Measurements from ENCODE around the gene RINT1.
"Not testable (repeated sequence)": the region's sequence is repeated elsewhere in the genome, so short reads cannot be mapped to it uniquely, and the experiment has no call there.

RINT1 gene

GRCh38 chr7:105594034-105594433 is 62.0 kb downstream of the RINT1 start:
- no peak for TF ChIP-seq CTCF (conservative IDR thresholded peaks at IDR 0.05; ENCODE audit: low read depth)
- ChIA-PET CTCF (no interaction called here), POLR2A (ENCODE audit: low non-redundant PET) (no interaction called here)
- DNase-seq (ENCODE audit: low spot score) = no peak
- H3K27ac ChIP-seq = no peak overlapping the region

GRCh38 chr7:105596866-105597265 is 64.9 kb downstream of the RINT1 start:
- DNase-seq (ENCODE audit: low spot score) = no peak
- CTCF ChIA-PET = no interaction called here
- H3K27ac ChIP-seq = no peak overlapping the region
- POLR2A ChIA-PET (ENCODE audit: low non-redundant PET) = no interaction called here
- TF ChIP-seq CTCF (conservative IDR thresholded peaks at IDR 0.05; ENCODE audit: low read depth) = no peak

GRCh38 chr7:105599080-105599479 is 67.1 kb downstream of the RINT1 start:
- DNase-seq (ENCODE audit: low spot score); POLR2A ChIA-PET (ENCODE audit: low non-redundant PET); H3K27ac ChIP-seq: not testable (repeated sequence)
- CTCF ChIA-PET = interaction anchor here (0.7 to 1.7 kb wide), 2 partner anchors 10 to 1333 kb away, joined by 3 to 5 read pairs; no protein-coding TSS in a partner anchor

- CTCF ChIA-PET = interaction anchor here (0.7 kb wide), 1 partner anchor 1332 kb away, joined by 3 read pairs; no protein-coding TSS in a partner anchor
- no peak for DNase-seq (ENCODE audit: low spot score)
- TF ChIP-seq CTCF (conservative IDR thresholded peaks at IDR 0.05; ENCODE audit: low read depth) = no peak
- POLR2A ChIA-PET (ENCODE audit: low non-redundant PET) = no interaction called here
- H3K27ac ChIP-seq = no peak overlapping the region
These were observed 67.5 kb downstream of the RINT1 start for GRCh38 chr7:105599551-105599950.

- no peak for TF ChIP-seq CTCF (conservative IDR thresholded peaks at IDR 0.05; ENCODE audit: low read depth)
- no peak overlapping the region for H3K27ac ChIP-seq
- ChIA-PET CTCF (no interaction called here), POLR2A (ENCODE audit: low non-redundant PET) (no interaction called here)
- peak; percentile 13 for DNase-seq (ENCODE audit: low spot score)
These were observed 68.9 kb downstream of the RINT1 start for GRCh38 chr7:105600720-105601550.

- ChIA-PET POLR2A (ENCODE audit: low non-redundant PET) (no interaction called here), CTCF (no interaction called here)
- H3K27ac ChIP-seq = no peak overlapping the region
- no peak for DNase-seq (ENCODE audit: low spot score)
- TF ChIP-seq CTCF (conservative IDR thresholded peaks at IDR 0.05; ENCODE audit: low read depth) = no peak
These were observed 70.6 kb downstream of the RINT1 start for GRCh38 chr7:105602325-105603305.
